Measurements from ENCODE around the gene ARV1.
"Not testable (repeated sequence)": the region's sequence is repeated elsewhere in the genome, so short reads cannot be mapped to it uniquely, and the experiment has no call there.

ARV1 gene

GRCh38 chr1:231046730-231047395 is 68.0 kb downstream of the ARV1 start:
- no peak overlapping the region for H3K4me3 Mint-ChIP-seq
- H3K9me3 Mint-ChIP-seq, result peaks cover 12% of the 10 kb centered on the region
- H3K27me3 Mint-ChIP-seq (ENCODE audit: low read depth), result peaks cover 59% of the 10 kb centered on the region
- H3K27ac Mint-ChIP-seq, result no peak overlapping the region
- H3K36me3 Mint-ChIP-seq (ENCODE audit: low read depth), result no peaks in the 10 kb centered on the region
- H3K4me1 Mint-ChIP-seq, result no peaks in the 10 kb centered on the region
- TF ChIP-seq CTCF (IDR thresholded peaks at IDR 0.05; ENCODE audit: unreplicated experiment in 3 of 3), result no peak

GRCh38 chr1:231047529-231047928 is 68.6 kb downstream of the ARV1 start:
- not testable (repeated sequence) for H3K4me1 Mint-ChIP-seq; H3K27ac Mint-ChIP-seq; H3K36me3 Mint-ChIP-seq (ENCODE audit: low read depth); H3K4me3 Mint-ChIP-seq
- Mint-ChIP-seq H3K9me3 (peaks cover 12% of the 10 kb centered on the region), H3K27me3 (ENCODE audit: low read depth) (peaks cover 53% of the 10 kb centered on the region)

- H3K27ac Mint-ChIP-seq; H3K4me1 Mint-ChIP-seq; H3K36me3 Mint-ChIP-seq (ENCODE audit: low read depth); H3K4me3 Mint-ChIP-seq: not testable (repeated sequence)
- peaks cover 12% of the 10 kb centered on the region for H3K9me3 Mint-ChIP-seq
- H3K27me3 Mint-ChIP-seq (ENCODE audit: low read depth), result peaks cover 53% of the 10 kb centered on the region
Observed at GRCh38 chr1:231048419-231048818, 69.5 kb downstream of the ARV1 start.

- H3K9me3 Mint-ChIP-seq, result peaks cover 16% of the 10 kb centered on the region
- H3K27me3 Mint-ChIP-seq (ENCODE audit: low read depth), result peaks cover 53% of the 10 kb centered on the region
- H3K36me3 Mint-ChIP-seq (ENCODE audit: low read depth), result no peaks in the 10 kb centered on the region
- H3K27ac Mint-ChIP-seq, result no peak overlapping the region
- no peak for TF ChIP-seq CTCF (IDR thresholded peaks at IDR 0.05; ENCODE audit: unreplicated experiment in 3 of 3)
- H3K4me3 Mint-ChIP-seq, result no peak overlapping the region
- peaks cover 19% of the 10 kb centered on the region for H3K4me1 Mint-ChIP-seq
Observed at GRCh38 chr1:231049121-231049979, 70.5 kb downstream of the ARV1 start.
